Measurements from ENCODE around the gene USP44.

- no peak for TF ChIP-seq EZH2 (IDR thresholded peaks at IDR 0.05; ENCODE audit: low read length, unreplicated experiment)
- TF ChIP-seq, protein P1, sequence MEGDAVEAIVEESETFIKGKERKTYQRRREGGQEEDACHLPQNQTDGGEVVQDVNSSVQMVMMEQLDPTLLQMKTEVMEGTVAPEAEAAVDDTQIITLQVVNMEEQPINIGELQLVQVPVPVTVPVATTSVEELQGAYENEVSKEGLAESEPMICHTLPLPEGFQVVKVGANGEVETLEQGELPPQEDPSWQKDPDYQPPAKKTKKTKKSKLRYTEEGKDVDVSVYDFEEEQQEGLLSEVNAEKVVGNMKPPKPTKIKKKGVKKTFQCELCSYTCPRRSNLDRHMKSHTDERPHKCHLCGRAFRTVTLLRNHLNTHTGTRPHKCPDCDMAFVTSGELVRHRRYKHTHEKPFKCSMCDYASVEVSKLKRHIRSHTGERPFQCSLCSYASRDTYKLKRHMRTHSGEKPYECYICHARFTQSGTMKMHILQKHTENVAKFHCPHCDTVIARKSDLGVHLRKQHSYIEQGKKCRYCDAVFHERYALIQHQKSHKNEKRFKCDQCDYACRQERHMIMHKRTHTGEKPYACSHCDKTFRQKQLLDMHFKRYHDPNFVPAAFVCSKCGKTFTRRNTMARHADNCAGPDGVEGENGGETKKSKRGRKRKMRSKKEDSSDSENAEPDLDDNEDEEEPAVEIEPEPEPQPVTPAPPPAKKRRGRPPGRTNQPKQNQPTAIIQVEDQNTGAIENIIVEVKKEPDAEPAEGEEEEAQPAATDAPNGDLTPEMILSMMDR (conservative IDR thresholded peaks at IDR 0.05; ENCODE audit: low read depth, low read length): no peak
Observed at GRCh38 chr12:95481888-95482287, 69.4 kb downstream of the USP44 start.

All from PC-3 (cell line).